ENCODE measurements around the gene SDK1.
"Not testable (repeated sequence)": the region's sequence is repeated elsewhere in the genome, so short reads cannot be mapped to it uniquely, and the experiment has no call there.

The SDK1 gene

DNA sequence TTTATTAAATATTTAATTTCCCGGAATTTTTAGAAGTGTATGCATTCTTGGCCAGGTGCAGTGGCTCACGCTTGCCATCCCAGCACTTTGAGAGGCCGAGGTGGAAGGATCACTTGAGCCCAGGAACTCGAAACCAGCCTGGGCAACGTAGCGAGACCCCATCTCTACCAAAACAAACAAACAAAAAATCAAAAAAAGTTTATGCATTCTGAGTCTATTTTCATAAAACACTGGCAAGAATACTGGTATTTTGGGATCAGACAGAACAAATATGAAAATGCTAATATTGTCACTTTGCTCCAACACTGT, 940.2 kb downstream of the SDK1 start:
- no peak for DNase-seq

DNA sequence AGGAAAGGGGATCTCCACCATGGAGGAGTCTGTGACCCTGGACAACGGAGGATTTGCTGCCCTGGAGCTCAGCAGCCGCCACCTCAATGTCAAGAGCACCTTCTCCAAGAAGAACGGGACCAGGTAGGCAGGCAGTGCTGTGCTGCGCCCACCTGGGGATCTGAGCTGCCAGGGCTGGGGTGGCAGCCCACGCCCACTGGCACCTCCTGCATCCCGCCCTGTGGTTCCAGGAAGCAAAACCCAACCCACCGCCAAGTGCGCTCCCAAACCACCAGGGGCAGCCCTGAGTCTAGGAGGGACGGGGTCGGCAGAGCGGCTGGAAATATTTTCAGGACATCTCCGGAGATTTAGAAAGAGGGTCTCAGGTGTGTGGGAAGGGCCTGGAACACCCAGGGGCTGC, 940.7 kb downstream of the SDK1 start:
- no peak for DNase-seq

GRCh38 chr7:4242706-4243105, 941.7 kb downstream of the SDK1 start:
- no peak for DNase-seq

- DNase-seq = no peak
Measured at GRCh38 chr7:4244041-4244440, 943.0 kb downstream of the SDK1 start.

DNA sequence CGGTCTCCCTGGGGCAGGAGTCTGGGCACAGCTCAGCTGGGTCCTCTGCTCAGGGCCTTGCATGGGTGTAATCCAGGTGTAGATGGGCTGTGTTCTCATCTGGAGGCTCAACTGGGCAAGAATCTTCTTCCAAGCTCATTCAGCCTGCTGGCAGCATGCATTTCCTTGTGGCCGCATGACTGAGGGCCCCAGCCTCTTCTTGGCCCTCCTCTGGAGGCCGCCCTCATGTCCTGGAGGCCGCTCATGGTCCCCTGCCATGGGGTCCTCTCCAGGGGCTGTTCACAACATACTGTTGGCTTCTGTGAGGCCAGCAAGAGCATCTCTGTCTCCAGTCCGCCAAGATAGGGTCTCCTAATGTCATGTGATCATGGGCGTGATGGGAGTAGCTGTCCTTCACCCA, 943.6 kb downstream of the SDK1 start:
- DNase-seq = no peak

DNA sequence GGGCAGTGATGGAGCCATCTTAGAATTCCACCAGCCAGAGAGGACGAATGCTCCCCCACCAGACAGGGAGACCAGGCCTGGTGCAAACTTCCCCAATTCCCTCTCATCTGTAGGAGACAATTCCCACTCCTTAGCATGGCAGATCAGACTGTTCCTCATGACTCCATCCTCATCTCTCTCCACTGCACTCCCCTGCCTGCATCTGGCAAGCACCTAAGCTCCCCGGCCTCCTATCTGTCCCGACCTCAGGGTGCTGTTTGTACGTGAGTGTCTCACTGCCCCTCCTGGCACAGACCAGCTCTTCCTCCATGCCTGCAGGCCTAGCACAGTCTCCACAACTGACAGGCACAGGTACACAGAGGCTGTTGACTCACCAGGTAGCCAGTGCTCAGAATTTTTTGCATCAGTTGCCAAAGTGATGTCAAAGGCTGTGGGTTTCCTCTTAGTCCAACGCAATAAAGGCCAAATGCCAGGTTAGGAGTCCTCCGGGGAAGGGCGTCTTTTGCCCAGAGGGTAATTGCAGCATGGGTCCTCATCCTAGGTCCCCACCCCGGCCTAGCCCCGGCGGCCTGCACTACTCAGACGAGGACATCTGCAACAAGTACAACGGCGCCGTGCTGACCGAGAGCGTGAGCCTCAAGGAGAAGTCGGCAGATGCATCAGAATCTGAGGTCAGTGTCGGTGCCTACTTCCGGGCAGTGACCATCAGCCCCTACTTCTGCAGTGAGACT, 944.2 kb downstream of the SDK1 start:
- no peak for DNase-seq

DNA sequence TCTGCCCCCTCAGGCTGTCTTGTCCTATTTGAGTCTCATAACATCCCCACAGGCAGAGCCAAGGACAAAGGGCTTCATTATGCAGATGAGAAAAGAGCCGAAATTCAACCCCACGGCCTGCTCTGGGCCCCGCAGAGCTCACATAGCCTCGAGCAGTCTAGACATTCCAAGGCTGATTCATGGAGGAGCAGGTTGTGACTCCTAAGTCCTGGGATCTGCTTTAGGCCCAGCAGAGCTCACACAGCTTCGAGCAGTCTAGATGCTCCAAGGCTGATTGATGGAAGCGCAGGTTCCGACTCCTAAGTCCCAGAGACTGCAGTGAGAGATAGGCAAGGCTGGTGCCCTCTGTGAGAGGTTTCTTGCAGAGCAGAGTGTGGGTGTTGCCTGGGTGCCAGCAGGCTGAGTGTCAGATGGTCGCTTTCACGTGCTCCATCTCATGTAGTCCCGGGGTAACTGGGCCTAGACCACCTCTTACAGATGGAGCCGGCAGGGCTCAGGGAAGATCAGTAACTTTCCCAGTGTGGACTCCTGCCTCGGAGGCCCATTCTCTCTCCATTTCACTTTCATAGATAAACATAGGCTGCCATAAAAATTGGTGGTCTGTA, 944.9 kb downstream of the SDK1 start:
- no peak for DNase-seq

DNA sequence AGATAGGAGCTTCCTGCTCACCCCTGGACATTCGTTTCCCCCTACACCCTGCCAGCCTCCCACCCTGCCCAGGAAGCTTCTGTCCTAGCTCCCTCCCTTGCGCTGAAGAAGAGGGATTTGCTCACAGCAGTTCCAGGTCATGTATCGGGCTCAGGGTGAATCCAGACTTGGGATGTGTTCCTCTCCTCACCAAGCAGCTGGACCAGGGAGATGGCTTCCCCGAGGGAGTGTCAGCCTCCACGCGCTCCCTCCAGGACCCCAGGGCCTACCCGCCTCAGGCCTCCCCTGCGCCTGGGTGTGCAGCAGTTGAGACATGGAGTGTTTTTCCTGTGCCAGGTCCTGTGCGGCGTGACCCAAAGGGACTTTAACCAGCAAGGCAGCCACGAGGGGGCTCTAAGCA, 945.5 kb downstream of the SDK1 start:
- no peak for DNase-seq

- DNase-seq = no peak
Measured at GRCh38 chr7:4247106-4247876, 946.2 kb downstream of the SDK1 start.

DNA sequence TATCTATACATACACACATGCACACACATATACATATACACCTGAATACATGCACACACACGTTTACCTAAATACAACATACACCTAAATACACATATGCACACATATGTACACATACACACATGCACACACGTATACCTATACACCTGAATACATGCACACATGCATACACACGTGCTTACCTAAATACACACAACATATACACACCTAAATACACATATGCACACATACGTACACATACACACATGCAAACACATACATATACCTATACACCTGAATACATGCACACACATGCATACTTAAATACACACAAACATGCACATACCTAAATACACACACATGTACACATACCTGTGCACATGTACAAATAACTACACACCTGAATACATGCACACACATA, 947.2 kb downstream of the SDK1 start:
- DNase-seq = no peak

- no peak for DNase-seq
Measured at GRCh38 chr7:4249241-4249640, 948.2 kb downstream of the SDK1 start.

DNA sequence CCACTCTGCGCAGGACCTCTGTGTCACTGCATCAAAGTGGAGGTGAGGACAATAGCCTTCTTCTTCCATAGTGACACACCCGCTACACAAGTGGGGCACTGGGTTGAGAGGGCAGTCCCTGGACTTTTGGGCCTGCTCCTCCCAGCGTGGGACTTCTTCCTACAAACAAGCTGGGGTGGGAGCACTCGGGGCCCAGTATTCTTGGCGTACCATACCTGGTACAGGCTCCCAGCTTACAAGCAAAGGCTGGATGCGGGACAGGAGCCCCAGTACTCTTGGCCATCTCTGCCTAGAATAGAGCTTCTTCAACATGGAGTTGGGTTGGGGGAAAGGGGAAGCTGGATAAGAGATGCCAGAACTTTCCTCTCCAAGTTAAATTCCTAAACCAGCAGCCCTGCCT, 954.3 kb downstream of the SDK1 start:
- no peak for DNase-seq

GRCh38 chr7:4256286-4256685, 955.2 kb downstream of the SDK1 start:
- DNase-seq = no peak

DNA sequence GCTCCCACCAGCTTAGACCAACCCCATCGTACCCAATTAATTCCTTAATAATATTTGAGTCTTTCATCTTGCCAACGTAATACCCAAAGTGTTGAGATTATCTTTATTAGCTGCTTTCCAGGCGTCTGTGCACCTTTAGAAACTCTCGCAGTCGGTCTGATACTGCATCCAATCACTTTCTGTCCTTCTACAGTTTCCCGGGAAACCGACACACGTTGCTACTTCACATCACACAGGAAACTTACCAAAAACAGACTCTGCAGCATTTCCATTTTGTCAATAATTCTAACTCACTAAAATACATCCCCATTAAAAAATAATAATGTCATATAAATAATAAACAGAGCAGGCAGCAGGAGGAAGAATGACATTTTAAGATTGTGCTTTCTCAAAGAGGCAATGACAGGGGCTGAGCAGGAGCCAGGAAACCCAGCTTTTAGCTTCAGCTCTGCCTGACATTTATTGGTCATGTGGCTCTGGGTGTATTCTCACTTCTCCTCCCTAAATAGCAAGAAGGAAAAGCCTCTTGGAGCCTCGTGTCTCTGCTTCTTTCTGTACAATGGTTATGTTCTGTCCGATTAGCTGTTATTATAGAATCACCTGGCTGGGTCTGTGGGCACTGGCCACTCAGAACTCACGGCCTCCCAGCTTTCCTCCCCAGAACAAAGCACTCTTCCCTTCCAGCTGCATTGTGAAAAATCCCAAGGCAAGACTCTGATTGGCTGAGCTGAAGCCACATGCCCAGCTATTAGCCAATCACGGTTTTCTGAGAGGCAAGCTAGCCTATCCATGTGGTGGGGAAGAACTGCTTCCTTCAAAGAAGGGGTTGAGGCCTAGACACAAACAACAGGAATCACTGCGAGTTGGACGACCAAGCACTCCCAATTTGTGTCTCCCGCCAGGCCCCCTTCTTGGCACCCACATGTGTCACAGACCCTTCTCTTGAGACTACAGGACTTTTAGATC, 956.4 kb downstream of the SDK1 start:
- DNase-seq = no peak

GRCh38 chr7:4260116-4260515, 959.1 kb downstream of the SDK1 start:
- DNase-seq = not testable (repeated sequence)

GRCh38 chr7:4260867-4261600, 960.0 kb downstream of the SDK1 start:
- DNase-seq = no peak

GRCh38 chr7:4261601-4261960, 960.5 kb downstream of the SDK1 start:
- DNase-seq = no peak

DNA sequence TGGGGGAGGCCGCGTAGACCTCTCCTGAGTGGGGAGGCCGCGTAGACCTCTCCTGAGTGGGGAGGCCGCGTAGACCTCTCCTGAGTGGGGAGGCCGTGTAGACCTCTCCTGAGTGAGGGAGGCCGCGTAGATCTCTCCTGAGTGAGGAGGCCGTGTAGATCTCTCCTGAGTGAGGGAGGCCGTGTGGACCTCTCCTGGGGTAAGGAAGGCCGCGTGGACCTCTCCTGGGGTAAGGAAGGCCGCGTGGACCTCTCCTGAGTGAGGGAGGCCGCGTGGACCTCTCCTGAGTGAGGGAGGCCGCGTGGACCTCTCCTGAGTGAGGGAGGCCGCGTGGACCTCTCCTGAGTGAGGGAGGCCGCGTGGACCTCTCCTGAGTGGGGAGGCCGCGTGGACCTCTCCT, 963.2 kb downstream of the SDK1 start:
- DNase-seq = not testable (repeated sequence)

DNA sequence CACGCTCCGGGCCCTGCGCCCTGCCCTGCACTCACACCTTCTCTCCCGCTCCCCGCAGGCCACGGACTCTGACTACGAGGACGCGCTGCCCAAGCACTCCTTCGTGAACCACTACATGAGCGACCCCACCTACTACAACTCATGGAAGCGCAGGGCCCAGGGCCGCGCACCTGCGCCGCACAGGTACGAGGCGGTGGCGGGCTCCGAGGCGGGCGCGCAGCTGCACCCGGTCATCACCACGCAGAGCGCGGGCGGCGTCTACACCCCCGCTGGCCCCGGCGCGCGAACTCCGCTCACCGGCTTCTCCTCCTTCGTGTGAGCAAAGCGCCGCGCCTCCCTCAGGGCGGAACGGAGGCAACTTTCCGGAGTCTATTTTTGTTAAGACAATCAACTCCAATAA, 964.0 kb downstream of the SDK1 start:
- no peak for DNase-seq

DNA sequence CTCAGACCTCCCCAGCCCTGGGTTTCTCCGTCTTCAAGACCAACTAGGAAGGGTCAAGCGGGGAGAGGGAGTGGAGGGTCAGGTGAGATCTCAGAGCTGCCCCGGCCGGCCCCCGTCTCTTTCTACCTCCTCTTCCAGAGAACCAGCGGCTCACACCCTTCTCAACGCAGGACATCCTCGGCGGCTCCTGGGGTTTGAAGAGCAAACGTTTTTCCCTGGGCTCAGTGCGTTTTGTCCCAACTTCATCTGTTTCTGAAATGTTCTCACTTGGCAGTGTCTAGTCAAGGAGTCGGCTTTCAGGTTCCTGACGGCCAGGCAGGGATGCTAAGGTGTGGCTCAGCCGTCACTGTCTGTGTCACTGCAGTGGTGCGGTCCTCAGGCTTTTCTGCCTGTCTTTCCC, 964.6 kb downstream of the SDK1 start:
- DNase-seq = no peak

DNA sequence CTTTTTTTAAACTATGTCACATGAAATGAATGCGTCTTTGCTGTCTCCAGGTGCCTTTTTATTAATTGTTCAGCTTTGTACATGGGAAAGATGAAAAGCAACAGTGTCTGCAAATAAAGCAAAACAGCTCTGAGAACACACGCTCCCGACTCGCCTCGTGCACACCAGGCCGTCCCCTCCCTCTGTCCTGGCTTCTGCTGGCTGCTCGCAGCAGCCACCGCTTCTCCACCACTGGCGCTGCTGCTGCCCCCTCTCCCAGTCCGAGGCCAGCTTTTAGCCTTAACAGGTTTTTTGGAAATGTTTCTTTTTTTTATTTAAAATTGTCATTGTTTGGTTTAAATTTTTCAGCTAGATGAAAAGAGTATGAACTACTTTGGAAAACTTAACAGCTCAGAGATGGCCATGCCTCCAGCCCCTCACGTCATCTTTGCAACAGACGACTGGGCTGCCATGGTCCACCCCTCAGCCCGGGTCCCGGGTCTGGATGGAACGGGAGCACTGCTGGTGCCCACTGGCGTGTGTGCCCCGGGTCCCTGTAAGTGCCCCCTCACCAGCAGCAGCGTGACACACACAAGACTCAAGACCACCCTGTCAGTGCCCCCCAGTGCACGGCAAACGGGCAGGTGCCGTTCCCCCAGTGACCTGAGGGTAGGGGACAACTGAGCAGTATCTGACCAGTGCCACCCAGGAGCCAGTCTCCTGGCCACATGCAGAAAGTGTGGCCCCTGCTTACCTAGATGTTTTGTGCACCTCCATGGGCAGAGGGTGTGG, 965.4 kb downstream of the SDK1 start:
- no peak for DNase-seq

Measured in femur (tissue), 1 donor.